DOHH2 (cell line): ENCODE data around the gene RAB11FIP5.

Source experiments
- EZH2phosphoT487 ChIP-seq: fragments of 200-600 bp; sonication (generic); IDR thresholded peaks from 2 replicates; pipeline ENCODE4 v1.6.1; 2017; ENCODE audit warnings: borderline replicate concordance, mild to moderate bottlenecking, antibody characterized with exemption, low read length, moderate library complexity, mixed read lengths
- TF ChIP-seq, protein P1 (sequence below): fragments of 200-600 bp; sonication (generic); IDR thresholded peaks from one replicate; pipeline ENCODE4 v1.5.1; 2014; ENCODE audit warnings: antibody characterized with exemption, mild to moderate bottlenecking, low read depth, low read length; ENCODE audit not compliant: poor library complexity, severe bottlenecking

- TF ChIP-seq, protein P1, sequence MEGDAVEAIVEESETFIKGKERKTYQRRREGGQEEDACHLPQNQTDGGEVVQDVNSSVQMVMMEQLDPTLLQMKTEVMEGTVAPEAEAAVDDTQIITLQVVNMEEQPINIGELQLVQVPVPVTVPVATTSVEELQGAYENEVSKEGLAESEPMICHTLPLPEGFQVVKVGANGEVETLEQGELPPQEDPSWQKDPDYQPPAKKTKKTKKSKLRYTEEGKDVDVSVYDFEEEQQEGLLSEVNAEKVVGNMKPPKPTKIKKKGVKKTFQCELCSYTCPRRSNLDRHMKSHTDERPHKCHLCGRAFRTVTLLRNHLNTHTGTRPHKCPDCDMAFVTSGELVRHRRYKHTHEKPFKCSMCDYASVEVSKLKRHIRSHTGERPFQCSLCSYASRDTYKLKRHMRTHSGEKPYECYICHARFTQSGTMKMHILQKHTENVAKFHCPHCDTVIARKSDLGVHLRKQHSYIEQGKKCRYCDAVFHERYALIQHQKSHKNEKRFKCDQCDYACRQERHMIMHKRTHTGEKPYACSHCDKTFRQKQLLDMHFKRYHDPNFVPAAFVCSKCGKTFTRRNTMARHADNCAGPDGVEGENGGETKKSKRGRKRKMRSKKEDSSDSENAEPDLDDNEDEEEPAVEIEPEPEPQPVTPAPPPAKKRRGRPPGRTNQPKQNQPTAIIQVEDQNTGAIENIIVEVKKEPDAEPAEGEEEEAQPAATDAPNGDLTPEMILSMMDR: no peak
- TF ChIP-seq EZH2phosphoT487: no peak
Observed at GRCh38 chr2:73100956-73101355, 11.8 kb downstream of the RAB11FIP5 start.
